ENCODE results near the gene MYO9B.

Gene MYO9B

GRCh38 chr19:17248011-17248776 lies 172.6 kb downstream of the MYO9B start:
- DNase-seq (ENCODE audit: low spot score), result no peak
- in situ Hi-C loops (cut with MboI; ENCODE audit: low pct_unique_long_range_greater_than_20kb, low sequenced_read_pairs, unreplicated experiment), result no loop called here
- TF ChIP-seq, protein P1, sequence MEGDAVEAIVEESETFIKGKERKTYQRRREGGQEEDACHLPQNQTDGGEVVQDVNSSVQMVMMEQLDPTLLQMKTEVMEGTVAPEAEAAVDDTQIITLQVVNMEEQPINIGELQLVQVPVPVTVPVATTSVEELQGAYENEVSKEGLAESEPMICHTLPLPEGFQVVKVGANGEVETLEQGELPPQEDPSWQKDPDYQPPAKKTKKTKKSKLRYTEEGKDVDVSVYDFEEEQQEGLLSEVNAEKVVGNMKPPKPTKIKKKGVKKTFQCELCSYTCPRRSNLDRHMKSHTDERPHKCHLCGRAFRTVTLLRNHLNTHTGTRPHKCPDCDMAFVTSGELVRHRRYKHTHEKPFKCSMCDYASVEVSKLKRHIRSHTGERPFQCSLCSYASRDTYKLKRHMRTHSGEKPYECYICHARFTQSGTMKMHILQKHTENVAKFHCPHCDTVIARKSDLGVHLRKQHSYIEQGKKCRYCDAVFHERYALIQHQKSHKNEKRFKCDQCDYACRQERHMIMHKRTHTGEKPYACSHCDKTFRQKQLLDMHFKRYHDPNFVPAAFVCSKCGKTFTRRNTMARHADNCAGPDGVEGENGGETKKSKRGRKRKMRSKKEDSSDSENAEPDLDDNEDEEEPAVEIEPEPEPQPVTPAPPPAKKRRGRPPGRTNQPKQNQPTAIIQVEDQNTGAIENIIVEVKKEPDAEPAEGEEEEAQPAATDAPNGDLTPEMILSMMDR (IDR thresholded peaks at IDR 0.05; ENCODE audit: extremely low read depth, insufficient read depth, missing control alignments), result no peak

DNA sequence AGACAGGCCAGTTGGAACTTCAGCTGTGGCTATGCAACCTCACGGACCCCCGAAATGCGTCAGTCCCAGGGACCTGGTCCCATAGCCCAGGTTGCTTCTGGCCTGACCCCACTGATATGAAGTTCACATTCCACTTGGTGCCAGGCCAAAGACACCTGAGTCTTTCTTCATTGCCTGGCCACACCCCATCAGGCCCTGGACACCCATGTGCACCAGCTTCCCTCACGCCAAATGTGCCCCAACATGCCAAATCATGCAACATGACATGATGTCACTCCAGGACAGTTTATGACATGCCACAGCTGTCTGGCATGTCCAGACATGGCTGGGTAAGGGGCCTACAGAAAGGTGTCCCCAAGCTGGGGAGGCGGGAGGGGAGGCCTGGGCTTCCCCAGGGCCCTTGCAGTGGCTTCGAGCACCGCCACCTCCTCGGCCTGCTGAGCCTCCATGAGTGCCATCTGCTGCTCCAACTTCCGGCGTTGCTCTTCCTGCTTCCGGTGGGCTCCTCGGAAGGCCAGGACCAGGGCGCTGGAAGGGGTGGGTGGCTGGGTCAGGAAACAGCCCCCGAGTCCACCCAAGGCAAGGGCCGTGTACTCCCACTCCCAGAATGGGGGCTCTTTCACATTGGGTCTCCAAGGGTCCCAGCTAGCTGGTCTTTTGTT lies 174.4 kb downstream of the MYO9B start:
- in situ Hi-C loops (cut with MboI; ENCODE audit: low pct_unique_long_range_greater_than_20kb, low sequenced_read_pairs, unreplicated experiment), result no loop called here
- TF ChIP-seq, protein P1 (IDR thresholded peaks at IDR 0.05; ENCODE audit: extremely low read depth, insufficient read depth, missing control alignments), result no peak
- no peak for DNase-seq (ENCODE audit: low spot score)

- in situ Hi-C loops (cut with MboI; ENCODE audit: low pct_unique_long_range_greater_than_20kb, low sequenced_read_pairs, unreplicated experiment), result no loop called here
- no peak for DNase-seq (ENCODE audit: low spot score)
- TF ChIP-seq, protein P1 (IDR thresholded peaks at IDR 0.05; ENCODE audit: extremely low read depth, insufficient read depth, missing control alignments), result no peak
Observed at GRCh38 chr19:17254636-17255035, 179.1 kb downstream of the MYO9B start.

GRCh38 chr19:17255150-17255621 lies 179.6 kb downstream of the MYO9B start:
- in situ Hi-C loops (cut with MboI; ENCODE audit: low pct_unique_long_range_greater_than_20kb, low sequenced_read_pairs, unreplicated experiment), result no loop called here
- TF ChIP-seq, protein P1 (IDR thresholded peaks at IDR 0.05; ENCODE audit: extremely low read depth, insufficient read depth, missing control alignments), result no peak
- no peak for DNase-seq (ENCODE audit: low spot score)

- TF ChIP-seq, protein P1 (IDR thresholded peaks at IDR 0.05; ENCODE audit: extremely low read depth, insufficient read depth, missing control alignments), result no peak
- DNase-seq (ENCODE audit: low spot score), result no peak
- in situ Hi-C loops (cut with MboI; ENCODE audit: low pct_unique_long_range_greater_than_20kb, low sequenced_read_pairs, unreplicated experiment), result no loop called here
Observed at GRCh38 chr19:17256130-17256529, 180.6 kb downstream of the MYO9B start.

- no peak for DNase-seq (ENCODE audit: low spot score)
- in situ Hi-C loops (cut with MboI; ENCODE audit: low pct_unique_long_range_greater_than_20kb, low sequenced_read_pairs, unreplicated experiment), result no loop called here
- TF ChIP-seq, protein P1 (IDR thresholded peaks at IDR 0.05; ENCODE audit: extremely low read depth, insufficient read depth, missing control alignments), result no peak
Observed at GRCh38 chr19:17259118-17259780, 183.7 kb downstream of the MYO9B start.
